OCI-LY7 (cell line): ENCODE data around the gene DGAT2. TPM values are rescaled to one million over a fixed set of nuclear protein-coding genes. Genes with fewer than 3 reads are reported as not detected.

Experiments
- BruUV-seq: library from RNA; stranded (reverse); fragments of 400-500 nt; replicated peaks from 2 replicates; lab custom pipeline; 2021; lab: Mats Ljungman, UMichigan
- CTCF ChIA-PET: fragments of 300-600 bp; sonication (Branson Sonifier 250); formaldehyde crosslinking; loops from one replicate; lab custom pipeline; 2022; ENCODE audit warnings: antibody characterized with exemption; ENCODE audit not compliant: unreplicated experiment; lab: Charles Lee
- POLR2A ChIA-PET: fragments of 300-600 bp; sonication (Branson Sonifier 250); formaldehyde crosslinking; loops from one replicate; lab custom pipeline; 2022; ENCODE audit warnings: antibody characterized with exemption; lab: Charles Lee
- DNase-seq: peaks from one replicate; pipeline ENCODE4 v3.0.0-alpha.2; 2015; ENCODE audit warnings: low spot score
- H2AFZ ChIP-seq: fragments of 200-600 bp; sonication (generic), shearing (Covaris generic); 2 replicates; pipeline ENCODE4 v1.6.1; 2014; ENCODE audit warnings: mild to moderate bottlenecking, antibody characterized with exemption, low read length, moderate library complexity
- H3K27ac ChIP-seq: fragments of 200-600 bp; sonication (generic); 2 replicates; pipeline ENCODE4 v1.5.1; 2014; ENCODE audit warnings: mixed run types, low read depth, mild to moderate bottlenecking, moderate library complexity, low read length, inconsistent platforms; ENCODE audit not compliant: poor library complexity, severe bottlenecking
- H3K36me3 ChIP-seq: fragments of 200-600 bp; sonication (generic); 2 replicates; pipeline ENCODE4 v1.6.1; 2014; ENCODE audit warnings: mild to moderate bottlenecking, antibody characterized with exemption, low read length, moderate library complexity, mixed read lengths; ENCODE audit not compliant: insufficient read depth
- H3K4me1 ChIP-seq: fragments of 200-600 bp; sonication (generic); 2 replicates; pipeline ENCODE4 v1.5.1; 2014; ENCODE audit warnings: mild to moderate bottlenecking, low read length; ENCODE audit not compliant: insufficient read depth, poor library complexity, severe bottlenecking
- H3K4me2 ChIP-seq: fragments of 200-600 bp; sonication (generic); 2 replicates; pipeline ENCODE4 v1.6.1; 2014; ENCODE audit warnings: mild to moderate bottlenecking, low read length
- H3K4me3 ChIP-seq: fragments of 200-600 bp; sonication (generic); 2 replicates; pipeline ENCODE4 v1.5.1; 2014; ENCODE audit warnings: mild to moderate bottlenecking, low read depth, low read length; ENCODE audit not compliant: poor library complexity, severe bottlenecking
- H3K79me2 ChIP-seq: fragments of 200-600 bp; sonication (generic); 2 replicates; pipeline ENCODE4 v1.6.1; 2016; ENCODE audit warnings: low read depth, mild to moderate bottlenecking, low read length, moderate library complexity, mixed read lengths; ENCODE audit not compliant: insufficient read depth
- H3K9me2 ChIP-seq: fragments of 200-600 bp; sonication (generic); 2 replicates; pipeline ENCODE4 v1.6.1; 2016; ENCODE audit warnings: mild to moderate bottlenecking, low read length, mixed read lengths; ENCODE audit not compliant: insufficient read depth
- H3K9me3 ChIP-seq: fragments of 200-600 bp; sonication (generic); 2 replicates; pipeline ENCODE4 v1.6.1; 2014; ENCODE audit warnings: mild to moderate bottlenecking, mixed run types, low read length, mixed read lengths
- H4K20me1 ChIP-seq: fragments of 200-600 bp; sonication (generic); 2 replicates; pipeline ENCODE4 v1.6.1; 2014; ENCODE audit warnings: mild to moderate bottlenecking, antibody characterized with exemption, low read length, moderate library complexity, mixed read lengths; ENCODE audit not compliant: insufficient read depth
- EZH2phosphoT487 ChIP-seq: fragments of 200-600 bp; sonication (generic); IDR thresholded peaks from 2 replicates; pipeline ENCODE4 v1.6.1; 2018; ENCODE audit warnings: low read depth, borderline replicate concordance, mild to moderate bottlenecking, mixed run types, antibody characterized with exemption, low read length, moderate library complexity, mixed read lengths
- intact Hi-C: fragments of 100-400 bp; cut with micrococcal nuclease; formaldehyde crosslinking; loops from one replicate; pipeline ENCODE4 v1.10.0; 2022; ENCODE audit not compliant: unreplicated experiment
- total RNA-seq, 2 experiments: library from RNA; depleted of rRNA in 1 of 2; stranded (reverse); fragments of >200 nt in 1 of 2; shearing (Covaris generic) in 1 of 2; gene quantifications; 2 replicates each; pipeline ENCODE4 v1.2.3, GENCODE V29; 2014 to 2022
- TF ChIP-seq, protein P1 (sequence below): fragments of 200-600 bp; sonication (generic); conservative IDR thresholded peaks from 2 replicates; pipeline ENCODE4 v1.5.1; 2014; ENCODE audit warnings: mild to moderate bottlenecking, antibody characterized with exemption, low read length, moderate library complexity, mixed read lengths

The DGAT2 gene
- total RNA-seq, 2 experiments from 2014 or later: 5.6 to 6.5 TPM

DNA sequence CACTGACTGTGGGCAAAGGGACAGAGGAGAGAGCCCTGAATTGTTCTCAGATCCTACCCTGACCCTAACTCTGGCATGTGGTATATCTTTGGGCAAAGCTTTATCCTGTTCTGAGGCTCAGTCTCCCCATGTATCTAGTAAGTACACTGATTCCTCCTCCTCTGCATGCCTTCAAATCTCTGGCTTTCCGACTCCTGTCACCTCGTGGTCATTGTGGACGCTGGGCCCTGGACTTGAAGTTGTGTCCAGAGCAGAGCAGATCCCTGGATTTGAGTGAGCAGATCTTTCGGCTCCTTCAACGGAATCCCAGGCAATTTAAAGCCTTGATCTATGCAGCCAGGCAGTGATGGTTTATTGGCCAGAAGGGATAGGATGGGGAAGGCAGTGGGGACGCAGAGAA lies 47.9 kb upstream of the DGAT2 start:
- Histone ChIP-seq H3K27ac (no peak overlapping the region), H3K36me3 (no peaks in the 10 kb centered on the region), H3K4me3 (no peak overlapping the region), H3K9me2 (no peaks in the 10 kb centered on the region), H4K20me1 (no peaks in the 10 kb centered on the region), H2AFZ (no peak overlapping the region), H3K4me2 (no peak overlapping the region), H3K79me2 (no peaks in the 10 kb centered on the region), H3K4me1 (no peaks in the 10 kb centered on the region), H3K9me3 (no peaks in the 10 kb centered on the region)
- POLR2A ChIA-PET: no interaction called here
- TF ChIP-seq, protein P1, sequence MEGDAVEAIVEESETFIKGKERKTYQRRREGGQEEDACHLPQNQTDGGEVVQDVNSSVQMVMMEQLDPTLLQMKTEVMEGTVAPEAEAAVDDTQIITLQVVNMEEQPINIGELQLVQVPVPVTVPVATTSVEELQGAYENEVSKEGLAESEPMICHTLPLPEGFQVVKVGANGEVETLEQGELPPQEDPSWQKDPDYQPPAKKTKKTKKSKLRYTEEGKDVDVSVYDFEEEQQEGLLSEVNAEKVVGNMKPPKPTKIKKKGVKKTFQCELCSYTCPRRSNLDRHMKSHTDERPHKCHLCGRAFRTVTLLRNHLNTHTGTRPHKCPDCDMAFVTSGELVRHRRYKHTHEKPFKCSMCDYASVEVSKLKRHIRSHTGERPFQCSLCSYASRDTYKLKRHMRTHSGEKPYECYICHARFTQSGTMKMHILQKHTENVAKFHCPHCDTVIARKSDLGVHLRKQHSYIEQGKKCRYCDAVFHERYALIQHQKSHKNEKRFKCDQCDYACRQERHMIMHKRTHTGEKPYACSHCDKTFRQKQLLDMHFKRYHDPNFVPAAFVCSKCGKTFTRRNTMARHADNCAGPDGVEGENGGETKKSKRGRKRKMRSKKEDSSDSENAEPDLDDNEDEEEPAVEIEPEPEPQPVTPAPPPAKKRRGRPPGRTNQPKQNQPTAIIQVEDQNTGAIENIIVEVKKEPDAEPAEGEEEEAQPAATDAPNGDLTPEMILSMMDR: no peak
- TF ChIP-seq EZH2phosphoT487: no peak
- no TSS peak for BruUV-seq
- DNase-seq: no peak
- CTCF ChIA-PET: no interaction called here
- intact Hi-C loops: loop anchor here (5.0 kb wide), 1 partner anchor 147 kb away; no protein-coding TSS in a partner anchor

DNA sequence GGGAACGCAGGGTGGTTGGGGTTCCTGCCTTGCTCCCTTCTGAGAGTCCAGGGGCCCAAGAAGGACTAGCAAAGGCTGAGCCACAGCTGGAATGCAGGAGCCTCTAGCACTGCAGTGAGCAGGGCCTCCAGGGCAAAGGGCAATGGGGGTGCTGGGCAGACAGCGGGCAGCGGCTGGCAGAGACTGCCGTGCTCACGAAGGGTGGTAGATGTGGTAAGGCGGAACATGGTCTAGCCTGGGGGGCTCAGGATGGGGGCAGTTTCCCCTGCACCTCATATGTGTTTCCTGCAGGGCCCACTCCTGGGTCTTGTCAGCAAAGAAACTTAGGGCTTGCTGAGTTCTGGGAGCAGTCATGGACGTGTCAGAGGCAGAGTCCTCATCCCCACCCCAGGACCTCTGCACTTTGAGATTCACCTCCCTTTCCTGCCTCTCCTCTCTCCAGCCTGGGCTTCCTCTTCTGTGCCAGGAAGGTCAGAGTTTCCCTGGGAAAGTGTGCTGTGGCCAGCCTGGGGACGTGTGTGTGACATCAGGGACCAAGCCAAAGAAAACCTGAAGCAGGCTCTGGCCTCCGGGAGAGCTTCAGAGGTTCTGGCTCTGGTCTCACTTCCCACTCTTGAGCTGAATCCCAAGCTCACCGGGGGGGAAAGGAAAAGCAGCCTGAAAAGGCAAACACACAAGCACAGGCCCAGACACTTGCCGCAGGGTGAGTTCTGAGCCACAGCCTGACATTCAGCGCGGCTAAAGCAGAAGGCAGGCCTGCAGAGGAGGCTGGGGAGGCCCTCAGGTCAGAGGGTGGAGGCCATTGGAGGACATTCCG lies 46.5 kb upstream of the DGAT2 start:
- no peak for DNase-seq
- Histone ChIP-seq H4K20me1 (no peaks in the 10 kb centered on the region), H3K27ac (no peak overlapping the region), H3K79me2 (no peaks in the 10 kb centered on the region), H3K9me2 (no peaks in the 10 kb centered on the region), H3K4me3 (no peak overlapping the region), H3K9me3 (no peaks in the 10 kb centered on the region), H2AFZ (no peak overlapping the region), H3K4me1 (no peaks in the 10 kb centered on the region), H3K4me2 (no peak overlapping the region), H3K36me3 (no peaks in the 10 kb centered on the region)
- ChIA-PET POLR2A (no interaction called here), CTCF (no interaction called here)
- no TSS peak for BruUV-seq
- intact Hi-C loops: loop anchor here (5.0 kb wide), 1 partner anchor 145 kb away; no protein-coding TSS in a partner anchor
- TF ChIP-seq EZH2phosphoT487: no peak
- TF ChIP-seq, protein P1: no peak

DNA sequence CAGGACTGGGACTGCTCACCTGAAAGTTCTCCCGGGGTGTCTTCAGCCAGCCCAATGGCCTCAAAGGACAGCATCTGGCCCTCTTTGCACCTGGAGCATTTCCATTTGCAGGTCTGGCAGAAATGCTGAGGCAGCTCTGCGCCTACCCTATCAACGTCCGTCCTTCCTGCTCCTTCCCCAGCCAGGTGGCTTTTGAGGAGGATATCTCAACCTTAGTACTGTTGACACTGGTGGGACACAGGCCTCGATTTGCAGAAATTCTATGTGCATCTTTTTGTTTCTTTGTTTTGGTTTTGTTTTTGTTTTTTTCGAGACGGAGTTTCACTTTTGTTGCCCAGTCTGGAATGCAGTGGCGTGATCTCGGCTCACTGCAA lies 45.9 kb upstream of the DGAT2 start:
- Histone ChIP-seq H3K4me1 (no peaks in the 10 kb centered on the region), H3K9me2 (no peaks in the 10 kb centered on the region), H4K20me1 (no peaks in the 10 kb centered on the region), H3K27ac (no peak overlapping the region), H3K79me2 (no peaks in the 10 kb centered on the region), H3K4me3 (no peak overlapping the region), H2AFZ (no peak overlapping the region), H3K4me2 (no peak overlapping the region), H3K9me3 (no peaks in the 10 kb centered on the region), H3K36me3 (no peaks in the 10 kb centered on the region)
- intact Hi-C loops: loop anchor here (1.0 to 5.0 kb wide), 3 partner anchors 46 to 431 kb away; partner anchors contain the start of gene DGAT2
- ChIA-PET POLR2A (no interaction called here), CTCF (no interaction called here)
- BruUV-seq: no TSS peak
- TF ChIP-seq, protein P1: no peak
- no peak for TF ChIP-seq EZH2phosphoT487
- DNase-seq: no peak
